GM12878 (cell line): Measurements from ENCODE around the gene RAP1B. TPM values are rescaled to one million over a fixed set of nuclear protein-coding genes. Genes with fewer than 3 reads are reported as not detected.

Experiments used
- ATAC-seq: fragments of 200-7000 bp; cut with Tn5 transposase; 3 replicates; pipeline ENCODE4 v1.9.1; 2020; ENCODE audit warnings: mild to moderate bottlenecking, moderate library complexity
- BruUV-seq: library from RNA; stranded (reverse); fragments of 400-500 nt; replicated peaks from 2 replicates; lab custom pipeline; 2021; lab: Mats Ljungman, UMichigan
- CTCF ChIA-PET: fragments of 300-600 bp; sonication (Branson Sonifier 250); formaldehyde crosslinking; extraction: SDS; loops from one replicate; lab custom pipeline; 2021; ENCODE audit warnings: inconsistent platforms; lab: Yijun Ruan, JAX
- POLR2A ChIA-PET: fragments of 350-600 bp; formaldehyde crosslinking; extraction: SDS; loops from one replicate; lab custom pipeline; 2021; ENCODE audit warnings: inconsistent platforms; lab: Charles Lee
- RAD21 ChIA-PET: fragments of 300-600 bp; sonication (Branson Sonifier 250); formaldehyde crosslinking; loops from one replicate; lab custom pipeline; 2023; ENCODE audit warnings: antibody characterized with exemption; ENCODE audit not compliant: unreplicated experiment; lab: Charles Lee
- SMC1A ChIA-PET: fragments of 300-600 bp; sonication (Branson Sonifier 250); formaldehyde crosslinking; loops from one replicate; lab custom pipeline; 2023; ENCODE audit not compliant: unreplicated experiment, uncharacterized antibody; lab: Charles Lee
- DNase-seq: peaks from one replicate; pipeline ENCODE4 v3.0.0-alpha.2; 2011; ENCODE audit warnings: low read depth, low spot score
- FAIRE-seq: peaks from 3 replicates; lab custom pipeline; 2011; peaks lifted over from hg19 to GRCh38; lab: Jason Lieb, UNC
- H2AFZ ChIP-seq: 2 replicates; pipeline ENCODE4 v1.6.0; 2011; ENCODE audit warnings: low read depth, low read length, control low read depth; ENCODE audit not compliant: control insufficient read depth
- H3K27ac ChIP-seq: 2 replicates; pipeline ENCODE4 v1.5.1; 2011; ENCODE audit warnings: control low read depth; ENCODE audit not compliant: control insufficient read depth, insufficient read depth
- H3K27me3 ChIP-seq, 2 experiments: replicated peaks in 1 of 2; 2 replicates each; pipeline versions ENCODE4 v1.6.0 to v1.6.1; 2011; ENCODE audit warnings: low read length in 1 of 2; ENCODE audit not compliant: control insufficient read depth in 2 of 2, insufficient read depth in 2 of 2
- H3K36me3 ChIP-seq, 2 experiments: 2 replicates each; pipeline ENCODE4 v1.5.1; 2011; ENCODE audit warnings: low read length in 1 of 2; ENCODE audit not compliant: control insufficient read depth in 2 of 2, insufficient read depth in 2 of 2
- H3K4me1 ChIP-seq: 2 replicates; pipeline ENCODE4 v1.6.1; 2011; ENCODE audit warnings: mild to moderate bottlenecking, low read length, moderate library complexity, mixed read lengths; ENCODE audit not compliant: control insufficient read depth, insufficient read depth
- H3K4me2 ChIP-seq: 2 replicates; pipeline ENCODE4 v1.6.0; 2011; ENCODE audit warnings: control low read depth; ENCODE audit not compliant: control insufficient read depth, insufficient read depth
- H3K4me3 ChIP-seq: fragments of 200-600 bp; sonication (generic); 2 replicates; pipeline ENCODE4 v1.5.1; 2016
- H3K79me2 ChIP-seq: 2 replicates; pipeline ENCODE4 v1.6.0; 2011; ENCODE audit warnings: low read length; ENCODE audit not compliant: control insufficient read depth, insufficient read depth
- H3K9ac ChIP-seq: 2 replicates; pipeline ENCODE4 v1.8.0; 2011; ENCODE audit warnings: low read length, control low read depth, mixed read lengths; ENCODE audit not compliant: control insufficient read depth, insufficient read depth
- H3K9me3 ChIP-seq: replicated peaks from 3 replicates; pipeline ENCODE4 v1.5.1; 2011; ENCODE audit warnings: mild to moderate bottlenecking, low read length; ENCODE audit not compliant: control insufficient read depth, insufficient read depth
- H4K20me1 ChIP-seq: 2 replicates; pipeline ENCODE4 v1.6.0; 2011; ENCODE audit not compliant: control insufficient read depth, insufficient read depth
- BACH1 ChIP-seq: fragments of 450-650 bp; IDR thresholded peaks from 2 replicates; pipeline ENCODE4 v1.6.1; 2017; ENCODE audit warnings: mild to moderate bottlenecking, borderline replicate concordance
- BRCA1 ChIP-seq: IDR thresholded peaks from 2 replicates; pipeline ENCODE4 v1.6.1; 2011; ENCODE audit warnings: low read depth, low read length, improper control_type of control experiment
- CHD1 ChIP-seq: IDR thresholded peaks from 2 replicates; pipeline ENCODE4 v1.6.1; 2012; ENCODE audit warnings: low read depth, low read length, improper control_type of control experiment
- FOXK2 ChIP-seq: fragments of 450-650 bp; IDR thresholded peaks from 2 replicates; pipeline ENCODE4 v1.6.1; 2017; ENCODE audit warnings: mild to moderate bottlenecking, moderate library complexity
- GATAD2B ChIP-seq: fragments of 450-650 bp; conservative IDR thresholded peaks from 2 replicates; pipeline ENCODE4 v1.6.1; 2017; ENCODE audit warnings: low read depth, mild to moderate bottlenecking, moderate library complexity
- KAT2A ChIP-seq: conservative IDR thresholded peaks from 2 replicates; pipeline ENCODE4 v1.6.1; 2011; ENCODE audit warnings: low read depth, low read length; ENCODE audit not compliant: control insufficient read depth
- KDM1A ChIP-seq: fragments of 200-600 bp; sonication (generic); IDR thresholded peaks from 2 replicates; pipeline ENCODE4 v1.6.1; 2016; ENCODE audit warnings: borderline replicate concordance
- NFYA ChIP-seq: IDR thresholded peaks from 2 replicates; pipeline ENCODE4 v1.6.1; 2011; ENCODE audit warnings: low read depth, mild to moderate bottlenecking, low read length, improper control_type of control experiment, borderline replicate concordance
- RELA ChIP-seq: fragments of 450-650 bp; IDR thresholded peaks from 2 replicates; pipeline ENCODE4 v1.8.0; 2014; ENCODE audit warnings: borderline replicate concordance; ENCODE audit not compliant: partially characterized antibody
- SMAD5 ChIP-seq: IDR thresholded peaks from 2 replicates; pipeline ENCODE4 v1.6.1; 2016; ENCODE audit warnings: antibody characterized with exemption, low read depth
- SMARCA5 ChIP-seq: fragments of 450-650 bp; IDR thresholded peaks from 2 replicates; pipeline ENCODE4 v1.6.1; 2017; ENCODE audit warnings: mild to moderate bottlenecking
- WGBS: methylation state at CpG from one replicate; pipeline ENCODE4 v1.1.6; 2016; ENCODE audit warnings: low lambda C conversion rate; ENCODE audit not compliant: insufficient replicate concordance, insufficient coverage; ENCODE audit errors: missing lambda C conversion rate; 5-methylcytosine and 5-hydroxymethylcytosine counted together
- in situ Hi-C: fragments of 300-500 bp; cut with MboI; formaldehyde crosslinking; loops from 9 replicates; pipeline ENCODE4 v1.14.3; 2018; ENCODE audit warnings: mixed read lengths
- intact Hi-C: fragments of 100-400 bp; cut with micrococcal nuclease; formaldehyde crosslinking; loops from one replicate; pipeline ENCODE4 v1.14.2; 2022; ENCODE audit not compliant: unreplicated experiment
- polyA plus RNA-seq, 11 experiments: library from polyadenylated mRNA; depleted of rRNA in 4 of 11; unstranded in 6 of 11; stranded (reverse) in 5 of 11; fragments of >200 nt; fragmentation: Nextera tagmentation in 4 of 11; fragmentation: Illumina TruSeq in 1 of 11; extraction: Ambion mirVana in 4 of 11; extraction: Trizol in 1 of 11; gene quantifications; 1 replicate in 1 of 11; 2 replicates in 10 of 11; pipeline versions ENCODE4 v1.2.1 to v1.2.3, GENCODE V29; 2011 to 2016; ENCODE audit warnings: inconsistent platforms in 2 of 11, missing spikeins in 2 of 11, low read depth in 1 of 11
- total RNA-seq, 4 experiments: library from RNA; depleted of rRNA in 3 of 4; stranded (reverse); fragments of >200 nt in 3 of 4; fragmentation: Illumina TruSeq in 1 of 4; extraction: Trizol in 1 of 4; gene quantifications; 2 replicates each; pipeline versions ENCODE4 v1.2.1 to v1.2.3, GENCODE V29; 2013 to 2021
- TF ChIP-seq, protein P1 (sequence below): IDR thresholded peaks from 2 replicates; pipeline ENCODE4 v1.6.1; 2012; ENCODE audit warnings: mild to moderate bottlenecking, low read depth, low read length

Gene RAP1B
- total and polyA plus RNA-seq, 10 of the 15 experiments (the other 5 are each of a cell fraction or from before 2014, with no cell fraction given), result 88.9 to 219 (median 127) TPM

DNA sequence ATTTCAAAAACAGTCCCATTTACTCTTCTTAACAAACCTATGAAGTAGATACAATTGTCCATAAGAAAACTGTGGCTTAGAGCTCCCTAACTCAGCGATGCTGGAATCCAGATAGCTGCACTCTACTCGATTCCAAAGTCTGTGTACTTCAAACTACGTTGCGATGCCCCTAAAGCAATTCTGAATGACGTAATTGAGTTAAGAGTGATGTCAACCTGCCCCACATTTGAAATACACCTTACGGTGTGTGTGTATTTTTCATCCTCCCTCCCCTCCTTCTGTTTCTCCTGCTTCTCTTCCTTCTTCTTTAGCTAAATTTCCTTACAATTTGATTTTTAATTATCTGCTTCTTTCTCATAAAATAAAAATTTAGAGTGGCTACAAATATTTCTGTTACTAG is 31.9 kb upstream of the RAP1B start:
- Histone ChIP-seq H4K20me1 (no peaks in the 10 kb centered on the region), H3K27ac (no peak overlapping the region), H3K36me3 (no peaks in the 10 kb centered on the region), H3K79me2 (no peaks in the 10 kb centered on the region), H3K4me2 (no peak overlapping the region), H3K9ac (no peak overlapping the region), H3K27me3 (no peaks in the 10 kb centered on the region), H3K4me1 (no peaks in the 10 kb centered on the region), H3K4me3 (no peak overlapping the region), H2AFZ (no peak overlapping the region), H3K9me3 (no peaks in the 10 kb centered on the region)
- ChIA-PET RAD21 (interaction anchor here (0.9 to 1.5 kb wide), 4 partner anchors 8 to 130 kb away, joined by 3 read pairs; no protein-coding TSS in a partner anchor), SMC1A (interaction anchor here (0.7 to 1.5 kb wide), 4 partner anchors 9 to 197 kb away, joined by 3 to 4 read pairs (median 4); no protein-coding TSS in a partner anchor), POLR2A (no interaction called here), CTCF (no interaction called here)
- no TSS peak for BruUV-seq
- ATAC-seq (no peak), DNase-seq (no peak), FAIRE-seq (no peak)
- intact Hi-C loops (no loop called here), in situ Hi-C loops (no loop called here)
- WGBS, result 68% methylated on average over 6 of the region's 6 CpGs
- TF ChIP-seq RELA (no peak), CHD1 (no peak), NFYA (no peak), BRCA1 (no peak)

DNA sequence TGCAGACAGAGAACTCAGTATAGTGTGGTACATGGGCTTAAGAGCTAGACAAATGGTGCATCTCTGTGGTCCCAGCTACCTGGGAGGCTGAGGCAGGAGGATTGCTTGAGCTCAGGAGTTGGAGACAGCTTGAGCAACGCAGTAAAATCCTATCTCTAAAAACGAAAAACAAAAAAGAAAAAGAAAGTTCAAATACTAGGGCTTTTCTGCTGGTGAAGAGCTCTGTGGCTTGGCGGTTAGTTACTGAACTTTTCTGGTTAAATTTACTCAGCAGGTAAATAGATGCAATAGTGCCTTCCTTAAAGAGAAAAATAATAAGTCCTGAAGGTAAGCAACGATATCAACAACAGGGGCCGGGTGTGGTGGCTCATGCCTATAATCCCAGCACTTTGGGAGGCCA is 31.4 kb upstream of the RAP1B start:
- intact Hi-C loops (no loop called here), in situ Hi-C loops (no loop called here)
- Histone ChIP-seq H3K4me3 (no peak overlapping the region), H3K9me3 (no peaks in the 10 kb centered on the region), H3K27ac (no peak overlapping the region), H3K36me3 (no peaks in the 10 kb centered on the region), H2AFZ (no peak overlapping the region), H3K9ac (no peak overlapping the region), H3K79me2 (no peaks in the 10 kb centered on the region), H4K20me1 (no peaks in the 10 kb centered on the region), H3K27me3 (no peaks in the 10 kb centered on the region), H3K4me2 (no peak overlapping the region), H3K4me1 (no peaks in the 10 kb centered on the region)
- ChIA-PET RAD21 (interaction anchor here (1.4 to 1.5 kb wide), 2 partner anchors 8 to 131 kb away, joined by 3 read pairs; no protein-coding TSS in a partner anchor), POLR2A (interaction anchor here (0.6 kb wide), 1 partner anchor 160 kb away, joined by 3 read pairs; no protein-coding TSS in a partner anchor), SMC1A (interaction anchor here (1.0 to 1.5 kb wide), 2 partner anchors 10 to 197 kb away, joined by 4 read pairs; no protein-coding TSS in a partner anchor), CTCF (no interaction called here)
- DNase-seq, result no peak
- TF ChIP-seq KAT2A, result no peak
- TF ChIP-seq GATAD2B, result no peak
- no peak for TF ChIP-seq BACH1
- no peak for TF ChIP-seq KDM1A
- TF ChIP-seq SMARCA5, result no peak
- TF ChIP-seq, protein P1, sequence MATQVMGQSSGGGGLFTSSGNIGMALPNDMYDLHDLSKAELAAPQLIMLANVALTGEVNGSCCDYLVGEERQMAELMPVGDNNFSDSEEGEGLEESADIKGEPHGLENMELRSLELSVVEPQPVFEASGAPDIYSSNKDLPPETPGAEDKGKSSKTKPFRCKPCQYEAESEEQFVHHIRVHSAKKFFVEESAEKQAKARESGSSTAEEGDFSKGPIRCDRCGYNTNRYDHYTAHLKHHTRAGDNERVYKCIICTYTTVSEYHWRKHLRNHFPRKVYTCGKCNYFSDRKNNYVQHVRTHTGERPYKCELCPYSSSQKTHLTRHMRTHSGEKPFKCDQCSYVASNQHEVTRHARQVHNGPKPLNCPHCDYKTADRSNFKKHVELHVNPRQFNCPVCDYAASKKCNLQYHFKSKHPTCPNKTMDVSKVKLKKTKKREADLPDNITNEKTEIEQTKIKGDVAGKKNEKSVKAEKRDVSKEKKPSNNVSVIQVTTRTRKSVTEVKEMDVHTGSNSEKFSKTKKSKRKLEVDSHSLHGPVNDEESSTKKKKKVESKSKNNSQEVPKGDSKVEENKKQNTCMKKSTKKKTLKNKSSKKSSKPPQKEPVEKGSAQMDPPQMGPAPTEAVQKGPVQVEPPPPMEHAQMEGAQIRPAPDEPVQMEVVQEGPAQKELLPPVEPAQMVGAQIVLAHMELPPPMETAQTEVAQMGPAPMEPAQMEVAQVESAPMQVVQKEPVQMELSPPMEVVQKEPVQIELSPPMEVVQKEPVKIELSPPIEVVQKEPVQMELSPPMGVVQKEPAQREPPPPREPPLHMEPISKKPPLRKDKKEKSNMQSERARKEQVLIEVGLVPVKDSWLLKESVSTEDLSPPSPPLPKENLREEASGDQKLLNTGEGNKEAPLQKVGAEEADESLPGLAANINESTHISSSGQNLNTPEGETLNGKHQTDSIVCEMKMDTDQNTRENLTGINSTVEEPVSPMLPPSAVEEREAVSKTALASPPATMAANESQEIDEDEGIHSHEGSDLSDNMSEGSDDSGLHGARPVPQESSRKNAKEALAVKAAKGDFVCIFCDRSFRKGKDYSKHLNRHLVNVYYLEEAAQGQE, result no peak
- TF ChIP-seq NFYA, result no peak
- no peak for TF ChIP-seq FOXK2
- no peak for TF ChIP-seq SMAD5
- BruUV-seq, result no TSS peak
- no peak for FAIRE-seq
- WGBS, result 33% methylated on average over 5 of the region's 5 CpGs
- no peak for ATAC-seq
